NB4 (cell line): ENCODE measurements around the gene P3H3.

Experiments used
- DNase-seq: peaks from one replicate; pipeline ENCODE4 v3.0.0; 2010; ENCODE audit warnings: low read depth
- H3K4me3 ChIP-seq: one replicate; pipeline ENCODE4 v1.5.1; 2011; ENCODE audit warnings: mild to moderate bottlenecking, low read depth, low read length, moderate library complexity
- CTCF ChIP-seq: IDR thresholded peaks from one replicate; pipeline ENCODE4 v1.5.1; 2012; ENCODE audit warnings: low read depth, low read length
- MAX ChIP-seq: IDR thresholded peaks from 2 replicates; pipeline ENCODE4 v1.6.1; 2011; ENCODE audit warnings: low read depth, low read length
- MYC ChIP-seq: IDR thresholded peaks from 2 replicates; pipeline ENCODE4 v1.6.1; 2011; ENCODE audit warnings: low read depth, low read length
- POLR2A ChIP-seq: IDR thresholded peaks from 2 replicates; pipeline ENCODE4 v1.6.1; 2011; ENCODE audit warnings: mild to moderate bottlenecking; ENCODE audit not compliant: insufficient read length; ENCODE audit errors: extremely low read depth

P3H3 gene

GRCh38 chr12:6816598-6816997 is 11.6 kb upstream of the P3H3 start:
- H3K4me3 ChIP-seq, result no peak overlapping the region
- TF ChIP-seq CTCF, result no peak
- TF ChIP-seq MAX, result no peak
- no peak for TF ChIP-seq MYC
- TF ChIP-seq POLR2A, result no peak
- no peak for DNase-seq

- DNase-seq, result no peak
- no peak overlapping the region for H3K4me3 ChIP-seq
- TF ChIP-seq MYC (no peak), POLR2A (no peak), MAX (no peak), CTCF (no peak)
Measured at GRCh38 chr12:6817098-6817497, 11.1 kb upstream of the P3H3 start.

- H3K4me3 ChIP-seq, result no peak overlapping the region
- no peak for TF ChIP-seq MAX
- TF ChIP-seq CTCF, result no peak
- DNase-seq, result no peak
Measured at GRCh38 chr12:6817662-6818157, 10.5 kb upstream of the P3H3 start.

- no peak overlapping the region for H3K4me3 ChIP-seq
- no peak for DNase-seq
- TF ChIP-seq MAX, result no peak
- TF ChIP-seq MYC, result no peak
- no peak for TF ChIP-seq CTCF
- no peak for TF ChIP-seq POLR2A
Measured at GRCh38 chr12:6818222-6818621, 10.0 kb upstream of the P3H3 start.

GRCh38 chr12:6818645-6819044 is 9.6 kb upstream of the P3H3 start:
- no peak for DNase-seq
- H3K4me3 ChIP-seq, result no peak overlapping the region
- TF ChIP-seq MAX (no peak), MYC (no peak)

GRCh38 chr12:6819106-6820030 is 8.8 kb upstream of the P3H3 start:
- no peak overlapping the region for H3K4me3 ChIP-seq
- TF ChIP-seq CTCF (no peak), POLR2A (no peak), MAX (no peak)
- no peak for DNase-seq
